ENCODE results near the gene YY1.
A peak's percentile ranks its signal among the peaks of the same experiment; 100 is the strongest.

The YY1 gene

GRCh38 chr14:100236881-100237280, 2.1 kb upstream of the YY1 start:
- no peak for DNase-seq
- Histone ChIP-seq H3K4me3 (peak overlapping the region in 1 of 2 donors; percentile 99), H3K4me1 (peaks cover 0 to 41% (median 23%) of the 10 kb centered on the region in 4 donors)

DNA sequence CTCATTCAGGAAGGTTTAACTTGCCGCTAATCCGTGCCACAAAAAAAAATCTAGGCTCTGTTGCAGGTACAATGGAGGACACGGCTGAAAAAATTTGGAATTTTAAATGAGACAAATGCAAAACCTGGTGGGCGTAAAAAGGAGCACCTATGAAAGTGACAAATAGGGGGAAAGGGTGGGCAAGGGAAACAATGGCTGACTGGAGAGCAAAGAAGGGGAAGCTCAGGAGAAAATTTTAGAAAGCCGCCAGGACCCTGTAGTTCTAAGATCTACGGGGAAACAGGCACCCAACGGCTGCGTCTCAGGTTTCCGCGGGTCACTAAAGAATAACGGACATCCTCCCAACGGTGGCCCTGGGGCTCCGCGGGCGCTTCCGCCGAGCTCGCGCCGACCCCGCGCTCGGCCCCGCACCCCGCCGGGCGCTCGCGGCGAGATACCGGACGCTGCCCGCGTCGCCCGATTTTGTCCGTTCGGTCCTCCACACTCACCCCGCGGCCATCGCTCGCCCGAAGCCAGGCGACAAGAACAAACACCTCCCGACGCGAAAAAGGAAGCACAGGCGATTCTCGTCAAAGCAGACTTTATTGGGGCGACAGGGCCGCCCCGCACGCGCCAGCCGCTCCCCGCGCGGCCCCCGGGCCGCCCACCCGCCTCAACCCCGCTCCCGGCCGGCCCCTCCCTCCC, 1.1 kb upstream of the YY1 start:
- intact Hi-C loops (cut with DNase I; ENCODE audit: low total_unique reads) = loop anchor here (5.0 kb wide), 1 partner anchor 139 kb away; the partner anchor contains the start of gene WDR25
- peaks cover 0 to 51% (median 32%) of the 10 kb centered on the region in 4 donors for H3K4me1 ChIP-seq
- TF ChIP-seq, protein P1, sequence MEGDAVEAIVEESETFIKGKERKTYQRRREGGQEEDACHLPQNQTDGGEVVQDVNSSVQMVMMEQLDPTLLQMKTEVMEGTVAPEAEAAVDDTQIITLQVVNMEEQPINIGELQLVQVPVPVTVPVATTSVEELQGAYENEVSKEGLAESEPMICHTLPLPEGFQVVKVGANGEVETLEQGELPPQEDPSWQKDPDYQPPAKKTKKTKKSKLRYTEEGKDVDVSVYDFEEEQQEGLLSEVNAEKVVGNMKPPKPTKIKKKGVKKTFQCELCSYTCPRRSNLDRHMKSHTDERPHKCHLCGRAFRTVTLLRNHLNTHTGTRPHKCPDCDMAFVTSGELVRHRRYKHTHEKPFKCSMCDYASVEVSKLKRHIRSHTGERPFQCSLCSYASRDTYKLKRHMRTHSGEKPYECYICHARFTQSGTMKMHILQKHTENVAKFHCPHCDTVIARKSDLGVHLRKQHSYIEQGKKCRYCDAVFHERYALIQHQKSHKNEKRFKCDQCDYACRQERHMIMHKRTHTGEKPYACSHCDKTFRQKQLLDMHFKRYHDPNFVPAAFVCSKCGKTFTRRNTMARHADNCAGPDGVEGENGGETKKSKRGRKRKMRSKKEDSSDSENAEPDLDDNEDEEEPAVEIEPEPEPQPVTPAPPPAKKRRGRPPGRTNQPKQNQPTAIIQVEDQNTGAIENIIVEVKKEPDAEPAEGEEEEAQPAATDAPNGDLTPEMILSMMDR (IDR thresholded peaks at IDR 0.05) = no peak
- DNase-seq = peak; percentile 40 to 75
- no peaks in the 10 kb centered on the region for H3K9me3 ChIP-seq
- H3K36me3 ChIP-seq = no peaks in the 10 kb centered on the region
- H3K27ac ChIP-seq = peak overlapping the region; percentile 87 to 97
- no peaks in the 10 kb centered on the region for H3K27me3 ChIP-seq
- H3K4me3 ChIP-seq = peak overlapping the region; percentile 96 to 99

More at GRCh38 chr14:100236881-100237280, 2.1 kb upstream of the YY1 start:
- Histone ChIP-seq H3K9me3 (no peaks in the 10 kb centered on the region), H3K27ac (no peak overlapping the region), H3K36me3 (no peaks in the 10 kb centered on the region), H3K27me3 (no peaks in the 10 kb centered on the region)
- TF ChIP-seq, protein P1 (IDR thresholded peaks at IDR 0.05) = no peak
- intact Hi-C loops (cut with DNase I; ENCODE audit: low total_unique reads) = loop anchor here (5.0 kb wide), 1 partner anchor 140 kb away; the partner anchor contains the start of gene WDR25

GRCh38 chr14:100239211-100239839, 381 bp downstream of the YY1 start:
- Histone ChIP-seq H3K4me1 (peaks cover 0 to 66% (median 44%) of the 10 kb centered on the region in 4 donors), H3K36me3 (no peaks in the 10 kb centered on the region), H3K9me3 (no peaks in the 10 kb centered on the region), H3K27me3 (no peaks in the 10 kb centered on the region), H3K4me3 (peak overlapping the region; percentile 96 to 99), H3K27ac (peak overlapping the region; percentile 87 to 97)
- TF ChIP-seq, protein P1 (IDR thresholded peaks at IDR 0.05) = no peak
- no peak for DNase-seq
- intact Hi-C loops (cut with DNase I; ENCODE audit: low total_unique reads) = loop anchor here (5.0 kb wide), 1 partner anchor 138 kb away; the partner anchor contains the start of gene WDR25

DNA sequence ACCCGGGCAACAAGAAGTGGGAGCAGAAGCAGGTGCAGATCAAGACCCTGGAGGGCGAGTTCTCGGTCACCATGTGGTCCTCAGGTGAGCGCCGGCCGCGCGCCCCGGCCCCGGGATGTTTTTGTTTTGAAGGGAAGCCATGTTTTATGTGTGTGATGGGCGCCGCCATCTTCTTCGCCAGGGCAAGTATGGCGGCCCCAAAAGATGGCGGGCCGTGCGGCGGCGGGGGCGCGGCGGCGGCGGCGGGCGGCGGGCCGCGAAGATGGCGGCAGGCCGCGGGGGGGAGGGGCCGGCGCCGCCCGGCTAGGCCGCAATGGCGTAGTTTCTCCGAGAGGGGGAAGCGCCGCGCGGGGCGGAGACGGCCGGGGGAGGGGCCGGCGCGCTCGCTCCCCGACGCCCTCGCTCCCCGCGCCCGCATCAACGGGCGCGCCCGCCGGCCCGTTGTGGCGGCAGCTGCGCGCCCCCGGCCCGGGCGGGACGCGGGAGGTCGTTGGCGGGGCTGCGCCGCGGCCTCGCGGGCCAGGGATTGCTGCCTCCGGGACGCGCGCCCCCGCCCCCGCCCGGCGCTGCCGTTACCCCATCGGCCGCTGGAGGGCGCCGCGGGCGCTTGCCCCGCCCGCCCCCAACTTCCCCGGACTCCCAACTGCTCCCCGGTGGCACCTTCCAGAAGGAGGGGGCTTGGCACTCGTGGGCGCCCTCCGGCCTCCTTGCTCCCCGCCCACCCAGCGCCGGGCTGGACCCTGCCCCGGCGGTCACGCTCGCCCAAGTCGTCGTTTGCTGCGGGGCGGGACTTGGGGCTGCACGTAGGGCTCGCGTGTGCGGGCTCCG, 1.1 kb downstream of the YY1 start:
- Histone ChIP-seq H3K4me1 (peaks cover 0 to 69% (median 51%) of the 10 kb centered on the region in 4 donors), H3K27me3 (no peaks in the 10 kb centered on the region), H3K36me3 (no peaks in the 10 kb centered on the region), H3K27ac (peak overlapping the region; percentile 87 to 97), H3K9me3 (no peaks in the 10 kb centered on the region), H3K4me3 (peak overlapping the region; percentile 96 to 99)
- intact Hi-C loops (cut with DNase I; ENCODE audit: low total_unique reads) = loop anchor here (5.0 kb wide), 2 partner anchors 67 to 137 kb away; partner anchors contain the start of genes SLC25A29 and WDR25
- DNase-seq = peak; percentile 87 to 95
- TF ChIP-seq, protein P1 (IDR thresholded peaks at IDR 0.05) = peak; percentile 69 to 78

DNA sequence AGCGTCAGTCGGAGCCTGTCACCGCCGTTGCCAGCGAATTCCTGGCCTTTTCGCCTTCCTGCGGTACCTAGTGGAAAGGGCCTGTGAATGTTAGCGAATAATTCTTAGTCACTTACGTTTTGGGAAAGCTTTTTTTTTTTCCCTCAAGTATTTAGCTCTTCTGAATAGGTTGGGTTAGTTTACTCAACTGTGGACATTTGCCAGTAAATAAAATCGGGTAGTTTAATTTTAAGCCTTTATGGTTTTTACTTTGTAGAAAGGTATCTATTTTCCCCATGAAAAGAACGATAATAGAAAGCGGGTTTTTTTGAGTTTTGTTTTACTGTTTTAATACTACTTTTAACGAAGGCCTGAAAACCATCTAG, 1.7 kb downstream of the YY1 start:
- intact Hi-C loops (cut with DNase I; ENCODE audit: low total_unique reads) = loop anchor here (5.0 kb wide), 1 partner anchor 67 kb away; the partner anchor contains the start of gene SLC25A29
- Histone ChIP-seq H3K4me1 (peaks cover 0 to 69% (median 55%) of the 10 kb centered on the region in 4 donors), H3K4me3 (peak overlapping the region; percentile 96 to 99), H3K27ac (peak overlapping the region; percentile 87 to 97), H3K9me3 (no peaks in the 10 kb centered on the region), H3K27me3 (no peaks in the 10 kb centered on the region), H3K36me3 (no peaks in the 10 kb centered on the region)
- DNase-seq = no peak
- TF ChIP-seq, protein P1 (IDR thresholded peaks at IDR 0.05) = no peak
